Liver (tissue), 9 donors: Measurements from ENCODE around the gene FRMPD1. TPM values are rescaled to one million over a fixed set of nuclear protein-coding genes. Genes with fewer than 3 reads are reported as not detected.
"Not testable (repeated sequence)": the region's sequence is repeated elsewhere in the genome, so short reads cannot be mapped to it uniquely, and the experiment has no call there.

Experiments used
- DNase-seq: peaks from one replicate; pipeline ENCODE4 v3.0.0-alpha.2; 2017; ENCODE audit warnings: low spot score
- H3K27ac ChIP-seq, 2 donors: one replicate each; pipeline ENCODE4 v1.7.0; 2013; ENCODE audit warnings: inconsistent platforms in 2 of 2, low read length in 2 of 2, control low read depth in 1 of 2, low read depth in 1 of 2, mild to moderate bottlenecking in 1 of 2
- H3K27me3 ChIP-seq, 4 donors: one replicate each; pipeline versions ENCODE4 v1.6.1 to v1.7.0; 2013; ENCODE audit warnings: low read length in 3 of 4, inconsistent platforms in 1 of 4, mild to moderate bottlenecking in 1 of 4, moderate library complexity in 1 of 4; ENCODE audit not compliant: control insufficient read depth in 4 of 4, insufficient read depth in 4 of 4
- H3K36me3 ChIP-seq, 4 donors: one replicate each; pipeline versions ENCODE4 v1.6.1 to v1.7.0; 2013; ENCODE audit warnings: low read length in 3 of 4, mild to moderate bottlenecking in 3 of 4, low read depth in 1 of 4, moderate library complexity in 1 of 4; ENCODE audit not compliant: control insufficient read depth in 4 of 4, insufficient read depth in 3 of 4
- H3K4me1 ChIP-seq, 4 donors: one replicate each; pipeline versions ENCODE4 v1.6.1 to v1.7.0; 2013; ENCODE audit warnings: low read length in 3 of 4, mild to moderate bottlenecking in 3 of 4, moderate library complexity in 1 of 4; ENCODE audit not compliant: control insufficient read depth in 4 of 4, insufficient read depth in 4 of 4
- H3K4me3 ChIP-seq, 3 donors: one replicate each; pipeline versions ENCODE4 v1.6.1 to v1.7.0; 2013; ENCODE audit warnings: low read length in 3 of 3, control low read depth in 1 of 3, low read depth in 1 of 3, mild to moderate bottlenecking in 1 of 3
- H3K9ac ChIP-seq, 2 donors: one replicate each; pipeline ENCODE4 v1.7.0; 2013; ENCODE audit warnings: low read length in 2 of 2, mild to moderate bottlenecking in 2 of 2, moderate library complexity in 2 of 2, control low read depth in 1 of 2, low read depth in 1 of 2
- H3K9me3 ChIP-seq, 4 donors: one replicate each; pipeline versions ENCODE4 v1.6.1 to v1.7.0; 2013; ENCODE audit warnings: low read length in 3 of 4; ENCODE audit not compliant: control insufficient read depth in 4 of 4
- ATF3 ChIP-seq: IDR thresholded peaks from 2 replicates; pipeline ENCODE4 v1.6.1; 2016; ENCODE audit warnings: antibody characterized with exemption
- FOXA2 ChIP-seq: IDR thresholded peaks from 2 replicates; pipeline ENCODE4 v1.6.1; 2016; ENCODE audit warnings: antibody characterized with exemption
- GABPA ChIP-seq, 2 donors: IDR thresholded peaks in 1 of 2; conservative IDR thresholded peaks in 1 of 2; 2 replicates each; pipeline ENCODE4 v1.6.1; 2016; ENCODE audit warnings: antibody characterized with exemption in 2 of 2, mild to moderate bottlenecking in 1 of 2, moderate library complexity in 1 of 2
- JUND ChIP-seq, 2 donors: IDR thresholded peaks; 2 replicates each; pipeline ENCODE4 v1.6.1; 2016; ENCODE audit warnings: antibody characterized with exemption in 2 of 2
- MAX ChIP-seq: IDR thresholded peaks from 2 replicates; pipeline ENCODE4 v1.6.1; 2016; ENCODE audit warnings: antibody characterized with exemption
- NR2F2 ChIP-seq: IDR thresholded peaks from 2 replicates; pipeline ENCODE4 v1.6.1; 2016; ENCODE audit warnings: antibody characterized with exemption
- RAD21 ChIP-seq, 2 donors: IDR thresholded peaks; 2 replicates each; pipeline ENCODE4 v1.6.1; 2016; ENCODE audit warnings: antibody characterized with exemption in 2 of 2, mild to moderate bottlenecking in 2 of 2
- REST ChIP-seq: IDR thresholded peaks from 2 replicates; pipeline ENCODE4 v1.6.1; 2016; ENCODE audit warnings: antibody characterized with exemption, mild to moderate bottlenecking
- RXRA ChIP-seq, 2 donors: IDR thresholded peaks; 2 replicates each; pipeline ENCODE4 v1.6.1; 2017 to 2018; ENCODE audit warnings: antibody characterized with exemption in 2 of 2, mild to moderate bottlenecking in 1 of 2
- SP1 ChIP-seq: IDR thresholded peaks from 2 replicates; pipeline ENCODE4 v1.6.1; 2018; ENCODE audit warnings: antibody characterized with exemption, mild to moderate bottlenecking
- TAF1 ChIP-seq: conservative IDR thresholded peaks from 2 replicates; pipeline ENCODE4 v1.6.1; 2016; ENCODE audit warnings: antibody characterized with exemption, mild to moderate bottlenecking
- whole genome bisulfite sequencing: extraction: QIAGEN DNeasy Blood & Tissue Kit; methylation state at CpG from one replicate; pipeline ENCODE4 v1.1.7; 2013; 5-methylcytosine and 5-hydroxymethylcytosine counted together
- polyA plus RNA-seq, 2 donors: library from polyadenylated mRNA; stranded (reverse) in 1 of 2; unstranded in 1 of 2; fragments of 200-250 nt in 1 of 2; fragments of >200 nt in 1 of 2; fragmentation: Nextera tagmentation in 1 of 2; extraction: Ambion mirVana in 1 of 2; gene quantifications; one replicate each; pipeline versions ENCODE4 v1.2.1 to v1.2.3, GENCODE V29; 2013 to 2015
- total RNA-seq, 2 donors: library from RNA; depleted of rRNA; stranded (reverse); fragments of >200 nt; gene quantifications; one replicate each; pipeline ENCODE4 v1.2.3, GENCODE V29; 2014
- donor health status: healthy.
- donor health status: healthy.
- donor health status: healthy.
- donor health status: healthy.
- donor health status: healthy.

The FRMPD1 gene
- total and polyA plus RNA-seq, 4 donors = 0.06 to 1.8 (median 0.17) TPM

GRCh38 chr9:37758747-37759146 lies 108.0 kb downstream of the FRMPD1 start:
- WGBS = 93% methylated on average over 3 of the region's 3 CpGs
- Histone ChIP-seq H3K9ac (no peak overlapping the region), H3K4me1 (peaks cover 2 to 8% (median 8%) of the 10 kb centered on the region in 4 donors), H3K36me3 (peaks cover 0 to 3% (median 0%) of the 10 kb centered on the region in 4 donors), H3K27ac (no peak overlapping the region), H3K27me3 (no peaks in the 10 kb centered on the region), H3K9me3 (no peaks in the 10 kb centered on the region), H3K4me3 (no peak overlapping the region)
- no peak for TF ChIP-seq ATF3
- no peak for TF ChIP-seq TAF1
- no peak for TF ChIP-seq RAD21 (IDR thresholded peaks at IDR 0.05)
- TF ChIP-seq MAX = no peak
- TF ChIP-seq RXRA (IDR thresholded peaks at IDR 0.05) = no peak
- DNase-seq = no peak

GRCh38 chr9:37760416-37761161 lies 109.8 kb downstream of the FRMPD1 start:
- Histone ChIP-seq H3K9me3 (no peaks in the 10 kb centered on the region), H3K4me1 (no peaks in the 10 kb centered on the region), H3K9ac (no peak overlapping the region), H3K36me3 (peaks cover 0 to 5% (median 1%) of the 10 kb centered on the region in 4 donors), H3K27me3 (no peaks in the 10 kb centered on the region), H3K4me3 (no peak overlapping the region), H3K27ac (no peak overlapping the region)
- no peak for DNase-seq
- TF ChIP-seq GABPA (IDR thresholded peaks at IDR 0.05 in 1 of 2, conservative IDR thresholded peaks at IDR 0.05 in 1 of 2) (no peak), REST (no peak), FOXA2 (no peak), TAF1 (no peak)
- 89% methylated on average over 7 of the region's 7 CpGs for WGBS

- Histone ChIP-seq H3K27me3 (no peaks in the 10 kb centered on the region), H3K27ac (no peak overlapping the region), H3K4me1 (no peaks in the 10 kb centered on the region), H3K36me3 (peaks cover 0 to 5% (median 1%) of the 10 kb centered on the region in 4 donors), H3K4me3 (no peak overlapping the region), H3K9ac (no peak overlapping the region), H3K9me3 (no peaks in the 10 kb centered on the region)
- DNase-seq = no peak
- TF ChIP-seq JUND (IDR thresholded peaks at IDR 0.05) (no peak), NR2F2 (no peak), FOXA2 (no peak), REST (no peak), RAD21 (IDR thresholded peaks at IDR 0.05) (no peak), GABPA (IDR thresholded peaks at IDR 0.05 in 1 of 2, conservative IDR thresholded peaks at IDR 0.05 in 1 of 2) (no peak), SP1 (no peak)
- 92% methylated on average over 3 of the region's 3 CpGs for WGBS
Observed at GRCh38 chr9:37761511-37761910, 110.8 kb downstream of the FRMPD1 start.

GRCh38 chr9:37765263-37765662 lies 114.5 kb downstream of the FRMPD1 start:
- not testable (repeated sequence) for H3K9ac ChIP-seq, H3K4me3 ChIP-seq, DNase-seq, H3K27ac ChIP-seq, H3K36me3 ChIP-seq, H3K9me3 ChIP-seq, H3K4me1 ChIP-seq, H3K27me3 ChIP-seq
- 89% methylated on average over 6 of the region's 6 CpGs for WGBS
